Esophagus squamous epithelium (tissue), 5 donors: ENCODE results near the gene RBM23. TPM values are rescaled to one million over a fixed set of nuclear protein-coding genes. Genes with fewer than 3 reads are reported as not detected.
A peak's percentile ranks its signal among the peaks of the same experiment; 100 is the strongest.
"Not testable (repeated sequence)": the region's sequence is repeated elsewhere in the genome, so short reads cannot be mapped to it uniquely, and the experiment has no call there.

Experiments
- DNase-seq: peaks from one replicate; lab custom pipeline; 2025; lab: John Stamatoyannopoulos, UW
- H3K27ac ChIP-seq, 4 donors: fragments of 200-600 bp; sonication (generic); one replicate each; pipeline ENCODE4 v1.5.1; 2016 to 2019; ENCODE audit warnings: mild to moderate bottlenecking in 1 of 4
- H3K27me3 ChIP-seq, 4 donors: fragments of 200-600 bp; sonication (generic); 1 replicate in 3 of 4; 2 replicates in 1 of 4; pipeline versions ENCODE4 v1.5.1 to v1.6.0; 2017 to 2021; ENCODE audit warnings: antibody characterized with exemption in 1 of 4
- H3K36me3 ChIP-seq, 3 donors: fragments of 200-600 bp; sonication (generic); one replicate each; pipeline ENCODE4 v1.5.1; 2016 to 2019
- H3K4me1 ChIP-seq, 3 donors: fragments of 200-600 bp; sonication (generic); one replicate each; pipeline ENCODE4 v1.5.1; 2017 to 2019
- H3K4me3 ChIP-seq, 4 donors: fragments of 200-600 bp; sonication (generic); 1 replicate in 3 of 4; 2 replicates in 1 of 4; pipeline ENCODE4 v1.5.1; 2016 to 2019; ENCODE audit warnings: mild to moderate bottlenecking in 2 of 4, moderate library complexity in 1 of 4
- H3K9me3 ChIP-seq, 3 donors: fragments of 200-600 bp; sonication (generic); one replicate each; pipeline ENCODE4 v1.5.1; 2016 to 2019
- CTCF ChIP-seq, 6 experiments: fragments of 450-650 bp in 4 of 6; fragments of 200-600 bp in 2 of 6; sonication (generic) in 2 of 6; IDR thresholded peaks; one replicate each; pipeline ENCODE4 v1.5.1; 2016 to 2019; ENCODE audit warnings: antibody characterized with exemption in 6 of 6, mild to moderate bottlenecking in 4 of 6, moderate library complexity in 4 of 6
- POLR2A ChIP-seq, 4 donors: fragments of 450-650 bp; IDR thresholded peaks; one replicate each; pipeline ENCODE4 v1.6.1; 2017; ENCODE audit warnings: antibody characterized with exemption in 4 of 4, mild to moderate bottlenecking in 4 of 4, moderate library complexity in 3 of 4
- WGBS, 2 donors: methylation state at CpG; one replicate each; pipeline ENCODE4 v1.1.5; 2018; 5-methylcytosine and 5-hydroxymethylcytosine counted together
- intact Hi-C: fragments of 100-400 bp; cut with DNase I; formaldehyde crosslinking; loops from one replicate; pipeline ENCODE4 v1.15.0; 2022
- total RNA-seq, 4 donors: library from RNA; depleted of rRNA; stranded (reverse); fragments of >200 nt; gene quantifications; one replicate each; pipeline ENCODE4 v1.1.0, GENCODE V29; 2016
- donor health status: DM: yes; HTN: yes; CAD: no.

Gene RBM23
- total RNA-seq, 4 donors from 2014 or later, result 40.0 to 101 (median 58.9) TPM

- intact Hi-C loops, result loop anchor here (10.0 kb wide), 2 partner anchors 82 to 202 kb away; no protein-coding TSS in a partner anchor
- H3K36me3 ChIP-seq, result no peaks in the 10 kb centered on the region
- TF ChIP-seq POLR2A (IDR thresholded peaks at IDR 0.05) (no peak), CTCF (IDR thresholded peaks at IDR 0.05) (no peak)
- no peak overlapping the region for H3K27ac ChIP-seq
- DNase-seq, result no peak
- WGBS, 2 donors, result 91 to 98% methylated on average over 5 of the region's 5 CpGs
- no peaks in the 10 kb centered on the region for H3K27me3 ChIP-seq
- H3K4me1 ChIP-seq, result peaks cover 7 to 23% (median 12%) of the 10 kb centered on the region in 3 donors
- no peak overlapping the region for H3K4me3 ChIP-seq
- no peaks in the 10 kb centered on the region for H3K9me3 ChIP-seq
These were observed 62.5 kb downstream of the RBM23 start for GRCh38 chr14:22856428-22856827.

GRCh38 chr14:22854963-22855724 is 63.8 kb downstream of the RBM23 start:
- intact Hi-C loops, result loop anchor here (10.0 kb wide), 2 partner anchors 80 to 200 kb away; no protein-coding TSS in a partner anchor
- no peak for DNase-seq

GRCh38 chr14:22854296-22854695 is 64.7 kb downstream of the RBM23 start:
- not testable (repeated sequence) for H3K36me3 ChIP-seq, H3K4me3 ChIP-seq, H3K9me3 ChIP-seq, H3K27ac ChIP-seq, H3K27me3 ChIP-seq, DNase-seq
- intact Hi-C loops, result loop anchor here (10.0 kb wide), 2 partner anchors 79 to 199 kb away; no protein-coding TSS in a partner anchor
- peaks cover 25 to 44% (median 32%) of the 10 kb centered on the region in 3 donors for H3K4me1 ChIP-seq
- 97% methylated on average over 10 of the region's 11 CpGs; no CpG with 5 or more reads in 1 of the 2 donors for WGBS, 2 donors

More at GRCh38 chr14:22854963-22855724, 63.8 kb downstream of the RBM23 start:
- H3K36me3 ChIP-seq, result no peaks in the 10 kb centered on the region
- H3K9me3 ChIP-seq, result no peaks in the 10 kb centered on the region
- no peak overlapping the region for H3K27ac ChIP-seq
- H3K4me3 ChIP-seq, result no peak overlapping the region
- TF ChIP-seq CTCF (IDR thresholded peaks at IDR 0.05) (no peak), POLR2A (IDR thresholded peaks at IDR 0.05) (no peak)
- 88 to 93% methylated on average over 7 to 8 of the region's 8 CpGs for WGBS, 2 donors
- H3K27me3 ChIP-seq, result no peaks in the 10 kb centered on the region
- peaks cover 16 to 36% (median 24%) of the 10 kb centered on the region in 3 donors for H3K4me1 ChIP-seq

- Histone ChIP-seq H3K27me3 (no peaks in the 10 kb centered on the region), H3K27ac (peak overlapping the region; percentile 67 to 89 (median 78)), H3K9me3 (no peaks in the 10 kb centered on the region), H3K4me3 (peak overlapping the region; percentile 31 to 67 (median 42)), H3K36me3 (no peaks in the 10 kb centered on the region), H3K4me1 (peaks cover 36 to 56% (median 43%) of the 10 kb centered on the region in 3 donors)
- intact Hi-C loops, result loop anchor here (10.0 kb wide), 2 partner anchors 78 to 198 kb away; no protein-coding TSS in a partner anchor
- peak; percentile 53 for DNase-seq
- WGBS, 2 donors, result 0 to 2% methylated on average over 7 to 8 of the region's 20 CpGs
- TF ChIP-seq POLR2A (IDR thresholded peaks at IDR 0.05), result no peak
- TF ChIP-seq CTCF (IDR thresholded peaks at IDR 0.05), result peak; percentile 91 to 97 (median 94)
These were observed 65.8 kb downstream of the RBM23 start for GRCh38 chr14:22852940-22853767.

- Histone ChIP-seq H3K9me3 (no peaks in the 10 kb centered on the region), H3K36me3 (no peaks in the 10 kb centered on the region), H3K27ac (peak overlapping the region; percentile 67 to 89 (median 78)), H3K27me3 (no peaks in the 10 kb centered on the region), H3K4me3 (peak overlapping the region in 1 of 4 donors; percentile 67), H3K4me1 (peaks cover 42 to 62% (median 49%) of the 10 kb centered on the region in 3 donors)
- WGBS, 2 donors, result 64 to 69% methylated on average over 2 of the region's 2 CpGs
- intact Hi-C loops, result loop anchor here (10.0 kb wide), 2 partner anchors 78 to 198 kb away; no protein-coding TSS in a partner anchor
- DNase-seq, result no peak
- TF ChIP-seq POLR2A (IDR thresholded peaks at IDR 0.05) (no peak), CTCF (IDR thresholded peaks at IDR 0.05) (no peak)
These were observed 66.4 kb downstream of the RBM23 start for GRCh38 chr14:22852599-22852939.

- peak overlapping the region; percentile 70 to 92 (median 88) for H3K27ac ChIP-seq
- WGBS, 2 donors, result 72 to 74% methylated on average over 12 of the region's 12 CpGs
These were observed 66.8 kb downstream of the RBM23 start for GRCh38 chr14:22852178-22852577.

More at GRCh38 chr14:22852178-22852577, 66.8 kb downstream of the RBM23 start:
- not testable (repeated sequence) for H3K27me3 ChIP-seq, H3K4me3 ChIP-seq, H3K9me3 ChIP-seq, DNase-seq, H3K36me3 ChIP-seq
- H3K4me1 ChIP-seq, result peaks cover 46 to 65% (median 53%) of the 10 kb centered on the region in 3 donors
- intact Hi-C loops, result loop anchor here (10.0 kb wide), 2 partner anchors 77 to 197 kb away; no protein-coding TSS in a partner anchor
